GM21737 (cell line): Measurements from ENCODE around the gene RPS18.
"Not testable (repeated sequence)": the region's sequence is repeated elsewhere in the genome, so short reads cannot be mapped to it uniquely, and the experiment has no call there.

Experiments used
- ATAC-seq: cut with Tn5 transposase; IDR thresholded peaks from one replicate; pipeline ENCODE4 v1.9.1; 2021; ENCODE audit warnings: mild to moderate bottlenecking, moderate library complexity; ENCODE audit not compliant: unreplicated experiment

The RPS18 gene

GRCh38 chr6:33271468-33272274 is at the start of gene RPS18, which contains the start of gene VPS52:
Gene RPS18, plus strand, starts transcription at chr6:33272075. Its CDS starts 45 bp downstream, at chr6:33272120.
Gene VPS52, minus strand, starts transcription at chr6:33271876. Its CDS starts 201 bp downstream, at chr6:33271675.
- peak; percentile 63 for ATAC-seq

GRCh38 chr6:33226503-33227120 is 45.3 kb upstream of the RPS18 start:
- ATAC-seq, result not testable (repeated sequence)

- no peak for ATAC-seq
These were observed 36.6 kb upstream of the RPS18 start for GRCh38 chr6:33235221-33235634.

GRCh38 chr6:33236328-33236727 is 35.5 kb upstream of the RPS18 start:
- no peak for ATAC-seq

GRCh38 chr6:33236852-33237251 is 35.0 kb upstream of the RPS18 start:
- ATAC-seq, result no peak

- no peak for ATAC-seq
These were observed 34.1 kb upstream of the RPS18 start for GRCh38 chr6:33237741-33238140.

- ATAC-seq, result no peak
These were observed 29.9 kb upstream of the RPS18 start for GRCh38 chr6:33241968-33242367.

- ATAC-seq, result no peak
These were observed 28.4 kb upstream of the RPS18 start for GRCh38 chr6:33243476-33243875.

GRCh38 chr6:33247977-33248642 is 23.8 kb upstream of the RPS18 start:
- peak; percentile 39 for ATAC-seq

- ATAC-seq, result peak; percentile 2
These were observed 23.3 kb upstream of the RPS18 start for GRCh38 chr6:33248643-33248931.

- ATAC-seq, result peak; percentile 91
These were observed 22.7 kb upstream of the RPS18 start for GRCh38 chr6:33248932-33249731.

GRCh38 chr6:33249732-33250630 is 21.9 kb upstream of the RPS18 start:
- ATAC-seq, result no peak

GRCh38 chr6:33250731-33251130 is 21.1 kb upstream of the RPS18 start:
- no peak for ATAC-seq

GRCh38 chr6:33251395-33252012 is 20.4 kb upstream of the RPS18 start:
- ATAC-seq, result no peak

- no peak for ATAC-seq
These were observed 19.1 kb upstream of the RPS18 start for GRCh38 chr6:33252759-33253158.

GRCh38 chr6:33254591-33254990 is 17.3 kb upstream of the RPS18 start:
- ATAC-seq, result no peak

- ATAC-seq, result no peak
These were observed 12.8 kb upstream of the RPS18 start for GRCh38 chr6:33259032-33259431.

- ATAC-seq, result not testable (repeated sequence)
These were observed 9.4 kb upstream of the RPS18 start for GRCh38 chr6:33262490-33262889.

GRCh38 chr6:33264015-33264414 is 7.9 kb upstream of the RPS18 start:
- no peak for ATAC-seq

GRCh38 chr6:33271117-33271467 is 783 bp upstream of the RPS18 start:
- no peak for ATAC-seq
